Muscle layer of colon (tissue), 2 donors: Measurements from ENCODE around the gene TMEM134.

Experiments used
- H3K27ac ChIP-seq: one replicate; pipeline ENCODE4 v1.7.0; 2013; ENCODE audit warnings: low read depth, mild to moderate bottlenecking, low read length, moderate library complexity
- H3K27me3 ChIP-seq, 2 donors: one replicate each; pipeline ENCODE4 v1.7.0; 2013; ENCODE audit warnings: low read length in 2 of 2, mild to moderate bottlenecking in 2 of 2; ENCODE audit not compliant: insufficient read depth in 2 of 2, control insufficient read depth in 1 of 2
- H3K36me3 ChIP-seq: one replicate; pipeline ENCODE4 v1.7.0; 2013; ENCODE audit warnings: mild to moderate bottlenecking, low read length; ENCODE audit not compliant: insufficient read depth
- H3K4me1 ChIP-seq: one replicate; pipeline ENCODE4 v1.7.0; 2013; ENCODE audit warnings: mild to moderate bottlenecking, low read length; ENCODE audit not compliant: insufficient read depth
- H3K4me3 ChIP-seq, 2 donors: one replicate each; pipeline ENCODE4 v1.7.0; 2013; ENCODE audit warnings: low read length in 2 of 2, low read depth in 1 of 2, mild to moderate bottlenecking in 1 of 2, moderate library complexity in 1 of 2
- H3K9ac ChIP-seq: one replicate; pipeline ENCODE4 v1.7.0; 2013; ENCODE audit warnings: low read length
- H3K9me3 ChIP-seq: one replicate; pipeline ENCODE4 v1.7.0; 2013; ENCODE audit warnings: mild to moderate bottlenecking, low read length
- donor health status: abdominal sarcoma.
- donor health status: Adenocarcinoma of cecum.

TMEM134 gene

GRCh38 chr11:67464411-67465188, 4.5 kb downstream of the TMEM134 start:
- H3K27me3 ChIP-seq, result no peaks in the 10 kb centered on the region
- H3K9ac ChIP-seq, result peak overlapping the region; percentile 80
- H3K27ac ChIP-seq, result peak overlapping the region; percentile 84
- no peaks in the 10 kb centered on the region for H3K36me3 ChIP-seq
- no peaks in the 10 kb centered on the region for H3K9me3 ChIP-seq
- peak overlapping the region; percentile 38 to 74 for H3K4me3 ChIP-seq
- H3K4me1 ChIP-seq, result peaks cover 33% of the 10 kb centered on the region

- Histone ChIP-seq H3K27ac (peak overlapping the region; percentile 84), H3K27me3 (no peaks in the 10 kb centered on the region), H3K9ac (peak overlapping the region; percentile 76), H3K4me1 (peaks cover 33% of the 10 kb centered on the region), H3K9me3 (no peaks in the 10 kb centered on the region), H3K4me3 (peak overlapping the region; percentile 34 to 74), H3K36me3 (no peaks in the 10 kb centered on the region)
These were observed 5.2 kb downstream of the TMEM134 start for GRCh38 chr11:67463680-67464410.

GRCh38 chr11:67463186-67463585, 5.9 kb downstream of the TMEM134 start:
- no peaks in the 10 kb centered on the region for H3K9me3 ChIP-seq
- H3K9ac ChIP-seq, result no peak overlapping the region
- H3K27me3 ChIP-seq, result no peaks in the 10 kb centered on the region
- H3K4me3 ChIP-seq, result no peak overlapping the region
- H3K36me3 ChIP-seq, result no peaks in the 10 kb centered on the region
- peaks cover 31% of the 10 kb centered on the region for H3K4me1 ChIP-seq
- H3K27ac ChIP-seq, result no peak overlapping the region

- Histone ChIP-seq H3K36me3 (no peaks in the 10 kb centered on the region), H3K9me3 (no peaks in the 10 kb centered on the region), H3K27me3 (no peaks in the 10 kb centered on the region), H3K9ac (no peak overlapping the region), H3K27ac (no peak overlapping the region), H3K4me1 (no peaks in the 10 kb centered on the region), H3K4me3 (no peak overlapping the region)
These were observed 10.8 kb downstream of the TMEM134 start for GRCh38 chr11:67458266-67458665.

GRCh38 chr11:67457453-67457852, 11.6 kb downstream of the TMEM134 start:
- no peaks in the 10 kb centered on the region for H3K4me1 ChIP-seq
- H3K9me3 ChIP-seq, result no peaks in the 10 kb centered on the region
- H3K4me3 ChIP-seq, result no peak overlapping the region
- no peak overlapping the region for H3K9ac ChIP-seq
- H3K36me3 ChIP-seq, result no peaks in the 10 kb centered on the region
- H3K27ac ChIP-seq, result no peak overlapping the region
- H3K27me3 ChIP-seq, result no peaks in the 10 kb centered on the region

- Histone ChIP-seq H3K4me1 (no peaks in the 10 kb centered on the region), H3K4me3 (no peak overlapping the region), H3K36me3 (no peaks in the 10 kb centered on the region), H3K9me3 (no peaks in the 10 kb centered on the region), H3K27me3 (no peaks in the 10 kb centered on the region), H3K27ac (no peak overlapping the region), H3K9ac (no peak overlapping the region)
These were observed 12.9 kb downstream of the TMEM134 start for GRCh38 chr11:67456068-67456705.

GRCh38 chr11:67455054-67455453, 14.0 kb downstream of the TMEM134 start, which contains the start of gene CABP4:
Gene CABP4, plus strand, starts transcription at chr11:67455354. Its CDS starts 70 bp downstream, at chr11:67455424.
- Histone ChIP-seq H3K27me3 (no peaks in the 10 kb centered on the region), H3K9ac (no peak within 1 kb of the TSS), H3K4me1 (no peaks in the 10 kb centered on the region), H3K27ac (no peak within 1 kb of the TSS), H3K4me3 (no peak within 1 kb of the TSS), H3K36me3 (no peaks in the 10 kb centered on the region), H3K9me3 (no peaks in the 10 kb centered on the region)

GRCh38 chr11:67453816-67454732, 15.0 kb downstream of the TMEM134 start:
- H3K9me3 ChIP-seq, result no peaks in the 10 kb centered on the region
- no peaks in the 10 kb centered on the region for H3K4me1 ChIP-seq
- H3K27ac ChIP-seq, result no peak overlapping the region
- no peak overlapping the region for H3K9ac ChIP-seq
- no peaks in the 10 kb centered on the region for H3K36me3 ChIP-seq
- H3K27me3 ChIP-seq, result no peaks in the 10 kb centered on the region
- no peak overlapping the region for H3K4me3 ChIP-seq

GRCh38 chr11:67452141-67452952, 16.7 kb downstream of the TMEM134 start, which contains the start of gene GPR152:
Gene GPR152, minus strand, starts transcription at chr11:67452729. Its CDS starts 5 bp downstream, at chr11:67452724.
- H3K4me3 ChIP-seq, result no peak within 1 kb of the TSS
- no peaks in the 10 kb centered on the region for H3K4me1 ChIP-seq
- no peaks in the 10 kb centered on the region for H3K9me3 ChIP-seq
- H3K27ac ChIP-seq, result no peak within 1 kb of the TSS
- no peak within 1 kb of the TSS for H3K9ac ChIP-seq
- no peaks in the 10 kb centered on the region for H3K36me3 ChIP-seq
- no peaks in the 10 kb centered on the region for H3K27me3 ChIP-seq

- Histone ChIP-seq H3K36me3 (no peaks in the 10 kb centered on the region), H3K27ac (no peak overlapping the region), H3K4me1 (no peaks in the 10 kb centered on the region), H3K4me3 (no peak overlapping the region), H3K9ac (no peak overlapping the region), H3K9me3 (no peaks in the 10 kb centered on the region), H3K27me3 (no peaks in the 10 kb centered on the region)
These were observed 17.4 kb downstream of the TMEM134 start for GRCh38 chr11:67451658-67451976.
